ENCODE measurements around the gene TSHZ1. TPM values are rescaled to one million over a fixed set of nuclear protein-coding genes. Genes with fewer than 3 reads are reported as not detected.

The TSHZ1 gene
- total RNA-seq, 1 experiment from 2014 or later = 5.6 TPM

DNA sequence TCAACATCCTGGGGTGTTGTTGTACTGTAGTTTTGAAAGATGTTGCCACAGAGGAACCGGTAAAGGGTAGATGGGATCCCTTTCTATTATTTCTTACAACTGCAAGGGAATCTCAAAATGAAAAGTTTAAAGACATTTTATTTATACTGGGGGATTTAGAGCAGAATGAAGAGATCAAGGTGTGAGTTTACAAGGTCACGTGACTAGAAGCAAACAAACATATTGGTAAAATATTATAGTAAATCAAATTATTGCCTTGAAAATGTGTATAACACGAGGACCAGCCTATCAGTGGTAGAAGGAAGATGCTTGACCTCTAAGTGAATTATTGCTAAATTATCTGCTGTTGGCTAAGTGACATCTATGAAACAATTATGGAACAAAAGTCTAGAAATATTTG, 119.7 kb downstream of the TSHZ1 start:
- Histone ChIP-seq H3K4me2 (ENCODE audit: low read length) (no peak overlapping the region), H3K27me3 (ENCODE audit: low read length) (no peaks in the 10 kb centered on the region), H3K27ac (ENCODE audit: low read length) (no peak overlapping the region), H2AFZ (ENCODE audit: low read length) (no peak overlapping the region), H4K20me1 (ENCODE audit: low read length) (no peaks in the 10 kb centered on the region), H3K9ac (ENCODE audit: low read length) (no peak overlapping the region), H3K79me2 (ENCODE audit: low read length) (no peaks in the 10 kb centered on the region), H3K9me2 (replicated peaks; ENCODE audit: low read length) (no peaks in the 10 kb centered on the region), H3F3A (ENCODE audit: low read length, unreplicated experiment) (no peaks in the 10 kb centered on the region), H3K4me3 (ENCODE audit: low read length) (no peak overlapping the region), H3K4me1 (ENCODE audit: insufficient read depth, low read length) (no peaks in the 10 kb centered on the region), H3K36me3 (ENCODE audit: low read depth, low read length) (no peaks in the 10 kb centered on the region), H3K9me3 (ENCODE audit: low read length) (peaks cover 11% of the 10 kb centered on the region; the same call in 1 of the 2 replicates)
- DNase-seq (no peak), ATAC-seq (no peak)
- BruUV-seq (replicated peaks) = no TSS peak
- ChIA-PET CTCF (no interaction called here), POLR2A (ENCODE audit: unreplicated experiment) (no interaction called here)
- TF ChIP-seq CTCF (conservative IDR thresholded peaks at IDR 0.05; ENCODE audit: low read depth, low read length) (no peak), EZH2 (IDR thresholded peaks at IDR 0.05; ENCODE audit: low read length, unreplicated experiment) (no peak), EZH2phosphoT487 (IDR thresholded peaks at IDR 0.05; ENCODE audit: borderline replicate concordance, low read length) (no peak)
- intact Hi-C loops (cut with micrococcal nuclease) = no loop called here

- ATAC-seq = no peak
- no peaks in the 10 kb centered on the region for H3K36me3 ChIP-seq (ENCODE audit: low read depth, low read length)
- no peak overlapping the region for H3K27ac ChIP-seq (ENCODE audit: low read length)
- no peaks in the 10 kb centered on the region for H3K9me2 ChIP-seq (replicated peaks; ENCODE audit: low read length)
- H3K79me2 ChIP-seq (ENCODE audit: low read length) = no peaks in the 10 kb centered on the region
- H3K4me3 ChIP-seq (ENCODE audit: low read length) = no peak overlapping the region
- POLR2A ChIA-PET (ENCODE audit: unreplicated experiment) = no interaction called here
- TF ChIP-seq EZH2 (IDR thresholded peaks at IDR 0.05; ENCODE audit: low read length, unreplicated experiment) = no peak
- TF ChIP-seq EZH2phosphoT487 (IDR thresholded peaks at IDR 0.05; ENCODE audit: borderline replicate concordance, low read length) = no peak
- TF ChIP-seq CTCF (conservative IDR thresholded peaks at IDR 0.05; ENCODE audit: low read depth, low read length) = no peak
- BruUV-seq (replicated peaks) = no TSS peak
- H3F3A ChIP-seq (ENCODE audit: low read length, unreplicated experiment) = no peaks in the 10 kb centered on the region
- intact Hi-C loops (cut with micrococcal nuclease) = no loop called here
- H2AFZ ChIP-seq (ENCODE audit: low read length) = no peak overlapping the region
- H3K9ac ChIP-seq (ENCODE audit: low read length) = no peak overlapping the region
- H3K4me1 ChIP-seq (ENCODE audit: insufficient read depth, low read length) = no peaks in the 10 kb centered on the region
- H4K20me1 ChIP-seq (ENCODE audit: low read length) = no peaks in the 10 kb centered on the region
- peaks cover 21% of the 10 kb centered on the region for H3K27me3 ChIP-seq (ENCODE audit: low read length)
- H3K9me3 ChIP-seq (ENCODE audit: low read length) = no peaks in the 10 kb centered on the region
- H3K4me2 ChIP-seq (ENCODE audit: low read length) = no peak overlapping the region
- CTCF ChIA-PET = no interaction called here
- DNase-seq = no peak
Measured at GRCh38 chr18:75334869-75335268, 124.3 kb downstream of the TSHZ1 start.

- ATAC-seq (no peak), DNase-seq (no peak)
- H3K9ac ChIP-seq (ENCODE audit: low read length) = no peak overlapping the region
- no peak overlapping the region for H3K4me3 ChIP-seq (ENCODE audit: low read length)
- no peak for TF ChIP-seq EZH2phosphoT487 (IDR thresholded peaks at IDR 0.05; ENCODE audit: borderline replicate concordance, low read length)
- no peak for TF ChIP-seq CTCF (conservative IDR thresholded peaks at IDR 0.05; ENCODE audit: low read depth, low read length)
- no peak for TF ChIP-seq EZH2 (IDR thresholded peaks at IDR 0.05; ENCODE audit: low read length, unreplicated experiment)
- H3K4me2 ChIP-seq (ENCODE audit: low read length) = no peak overlapping the region
- H3K36me3 ChIP-seq (ENCODE audit: low read depth, low read length) = no peaks in the 10 kb centered on the region
- POLR2A ChIA-PET (ENCODE audit: unreplicated experiment) = no interaction called here
- H3K4me1 ChIP-seq (ENCODE audit: insufficient read depth, low read length) = no peaks in the 10 kb centered on the region
- no peaks in the 10 kb centered on the region for H4K20me1 ChIP-seq (ENCODE audit: low read length)
- intact Hi-C loops (cut with micrococcal nuclease) = no loop called here
- no peak overlapping the region for H3K27ac ChIP-seq (ENCODE audit: low read length)
- no peaks in the 10 kb centered on the region for H3K79me2 ChIP-seq (ENCODE audit: low read length)
- peaks cover 27% of the 10 kb centered on the region for H3K27me3 ChIP-seq (ENCODE audit: low read length)
- CTCF ChIA-PET = no interaction called here
- no peaks in the 10 kb centered on the region for H3K9me2 ChIP-seq (replicated peaks; ENCODE audit: low read length)
- no peaks in the 10 kb centered on the region for H3K9me3 ChIP-seq (ENCODE audit: low read length)
- no peaks in the 10 kb centered on the region for H3F3A ChIP-seq (ENCODE audit: low read length, unreplicated experiment)
- no peak overlapping the region for H2AFZ ChIP-seq (ENCODE audit: low read length)
- no TSS peak for BruUV-seq (replicated peaks)
Measured at GRCh38 chr18:75335511-75335910, 124.9 kb downstream of the TSHZ1 start.

All from PC-3 (cell line).